DND-41 (cell line): ENCODE measurements around the gene PARL.

Experiments
- ATAC-seq: fragments of 200-7000 bp; cut with Tn5 transposase; 3 replicates; pipeline ENCODE4 v1.9.1; 2021; ENCODE audit warnings: low read depth; ENCODE audit not compliant: insufficient read depth
- DNase-seq: peaks from one replicate; pipeline ENCODE4 v3.0.0-alpha.2; 2020
- H2AFZ ChIP-seq: 2 replicates; pipeline ENCODE4 v1.6.0; 2012; ENCODE audit warnings: low read depth, low read length
- H3K27ac ChIP-seq: 2 replicates; pipeline ENCODE4 v1.5.1; 2012; ENCODE audit warnings: low read length, inconsistent platforms
- H3K27me3 ChIP-seq: fragments of 200-600 bp; sonication (generic); 2 replicates; pipeline ENCODE4 v1.6.0; 2012; ENCODE audit warnings: low read length, mild to moderate bottlenecking, inconsistent platforms; ENCODE audit not compliant: insufficient read depth, poor library complexity
- H3K36me3 ChIP-seq: 2 replicates; pipeline ENCODE4 v1.5.1; 2012; ENCODE audit warnings: low read length, inconsistent platforms; ENCODE audit not compliant: insufficient read depth
- H3K4me1 ChIP-seq: 2 replicates; pipeline ENCODE4 v1.5.1; 2012; ENCODE audit warnings: mild to moderate bottlenecking, low read length; ENCODE audit not compliant: insufficient read depth
- H3K4me2 ChIP-seq: 2 replicates; pipeline ENCODE4 v1.6.0; 2012; ENCODE audit warnings: mild to moderate bottlenecking, moderate library complexity, low read length, inconsistent platforms; ENCODE audit not compliant: insufficient read depth
- H3K4me3 ChIP-seq, 2 experiments: fragments of 200-600 bp in 1 of 2; shearing (Covaris generic) in 1 of 2; 2 replicates each; pipeline ENCODE4 v1.5.1; 2012 to 2016; ENCODE audit warnings: inconsistent platforms in 2 of 2, low read length in 2 of 2, mild to moderate bottlenecking in 2 of 2, low read depth in 1 of 2, moderate library complexity in 1 of 2
- H3K79me2 ChIP-seq: 2 replicates; pipeline ENCODE4 v1.6.0; 2012; ENCODE audit warnings: low read length, inconsistent platforms; ENCODE audit not compliant: insufficient read depth
- H3K9ac ChIP-seq: 2 replicates; pipeline ENCODE4 v1.6.0; 2012; ENCODE audit warnings: low read depth, mild to moderate bottlenecking, inconsistent platforms, low read length, moderate library complexity
- H3K9me3 ChIP-seq: 2 replicates; pipeline ENCODE4 v1.5.1; 2012; ENCODE audit warnings: low read length, moderate library complexity, mild to moderate bottlenecking, inconsistent platforms; ENCODE audit not compliant: insufficient read depth, severe bottlenecking
- H4K20me1 ChIP-seq: 2 replicates; pipeline ENCODE4 v1.6.0; 2012; ENCODE audit warnings: low read length; ENCODE audit not compliant: insufficient read depth
- EZH2 ChIP-seq: IDR thresholded peaks from 3 replicates; pipeline ENCODE4 v1.6.1; 2012; ENCODE audit warnings: borderline replicate concordance, low read depth, mild to moderate bottlenecking, moderate library complexity, low read length, inconsistent platforms; ENCODE audit not compliant: severe bottlenecking
- TF ChIP-seq, protein P1 (sequence below): IDR thresholded peaks from 2 replicates; pipeline ENCODE4 v1.5.1; 2012; ENCODE audit warnings: borderline replicate concordance, low read length, moderate library complexity, mild to moderate bottlenecking; ENCODE audit not compliant: poor library complexity, severe bottlenecking; ENCODE audit errors: extremely low read depth

PARL gene

DNA sequence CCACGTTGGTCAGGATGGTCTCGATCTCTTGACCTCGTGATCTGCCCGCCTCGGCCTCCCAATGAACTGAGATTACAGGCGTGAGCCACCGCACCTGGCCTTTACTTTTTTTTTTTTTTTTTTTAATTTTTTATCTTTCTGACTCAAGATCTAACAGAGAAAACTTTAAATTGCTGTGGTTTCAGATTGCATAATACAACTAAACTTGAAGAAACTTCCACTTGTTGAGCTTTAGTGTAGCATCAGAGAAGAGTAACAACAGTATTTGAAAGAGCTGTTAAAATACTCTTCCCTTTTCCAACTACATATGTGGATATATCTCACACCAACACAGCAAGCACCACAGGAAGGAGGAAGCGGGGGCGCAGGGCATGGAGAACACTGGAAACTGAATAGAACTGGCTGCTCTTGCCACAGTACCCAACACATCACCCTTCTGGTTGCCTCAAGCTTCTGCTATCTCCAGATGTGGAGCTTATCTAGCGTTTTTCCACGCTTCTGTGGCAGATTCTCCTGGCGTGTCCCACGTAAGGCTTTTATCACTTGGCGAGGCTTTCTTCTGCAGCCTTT, 104.7 kb downstream of the PARL start:
- ATAC-seq, result no peak

More for the DNA sequence above, 104.7 kb downstream of the PARL start:
- no peak overlapping the region for H3K27ac ChIP-seq
- H2AFZ ChIP-seq, result no peak overlapping the region
- no peaks in the 10 kb centered on the region for H4K20me1 ChIP-seq
- H3K4me2 ChIP-seq, result no peak overlapping the region
- no peak for TF ChIP-seq EZH2
- TF ChIP-seq, protein P1, sequence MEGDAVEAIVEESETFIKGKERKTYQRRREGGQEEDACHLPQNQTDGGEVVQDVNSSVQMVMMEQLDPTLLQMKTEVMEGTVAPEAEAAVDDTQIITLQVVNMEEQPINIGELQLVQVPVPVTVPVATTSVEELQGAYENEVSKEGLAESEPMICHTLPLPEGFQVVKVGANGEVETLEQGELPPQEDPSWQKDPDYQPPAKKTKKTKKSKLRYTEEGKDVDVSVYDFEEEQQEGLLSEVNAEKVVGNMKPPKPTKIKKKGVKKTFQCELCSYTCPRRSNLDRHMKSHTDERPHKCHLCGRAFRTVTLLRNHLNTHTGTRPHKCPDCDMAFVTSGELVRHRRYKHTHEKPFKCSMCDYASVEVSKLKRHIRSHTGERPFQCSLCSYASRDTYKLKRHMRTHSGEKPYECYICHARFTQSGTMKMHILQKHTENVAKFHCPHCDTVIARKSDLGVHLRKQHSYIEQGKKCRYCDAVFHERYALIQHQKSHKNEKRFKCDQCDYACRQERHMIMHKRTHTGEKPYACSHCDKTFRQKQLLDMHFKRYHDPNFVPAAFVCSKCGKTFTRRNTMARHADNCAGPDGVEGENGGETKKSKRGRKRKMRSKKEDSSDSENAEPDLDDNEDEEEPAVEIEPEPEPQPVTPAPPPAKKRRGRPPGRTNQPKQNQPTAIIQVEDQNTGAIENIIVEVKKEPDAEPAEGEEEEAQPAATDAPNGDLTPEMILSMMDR, result no peak
- H3K36me3 ChIP-seq, result peaks cover 87% of the 10 kb centered on the region
- H3K79me2 ChIP-seq, result peaks cover 9% of the 10 kb centered on the region
- no peaks in the 10 kb centered on the region for H3K4me1 ChIP-seq
- H3K9ac ChIP-seq, result no peak overlapping the region
- no peaks in the 10 kb centered on the region for H3K9me3 ChIP-seq
- no peak overlapping the region for H3K4me3 ChIP-seq
- no peak for DNase-seq
- H3K27me3 ChIP-seq, result no peaks in the 10 kb centered on the region
